ENCODE measurements around the gene CCDC77. TPM values are rescaled to one million over a fixed set of nuclear protein-coding genes. Genes with fewer than 3 reads are reported as not detected.

The CCDC77 gene
- total and polyA plus RNA-seq, 2 donors (not counting 3 experiments of a cell fraction or from before 2014, with no cell fraction given) = 4.1 to 12.9 TPM

GRCh38 chr12:402029-402389 lies 565 bp downstream of the CCDC77 start:
- Histone ChIP-seq H3K4me2 (ENCODE audit: insufficient read depth, low read length) (peak overlapping the region; percentile 98), H3K36me3 (ENCODE audit: control insufficient read depth in 2 of 2, extremely low read depth in 1 of 2, insufficient read depth in 2 of 2, low read length in 2 of 2) (no peaks in the 10 kb centered on the region), H3K9ac (replicated peaks; ENCODE audit: extremely low read depth, insufficient read depth, low read length) (peak overlapping the region; percentile 57), H4K20me1 (replicated peaks; ENCODE audit: control insufficient read depth, extremely low read depth, insufficient read depth, low read length) (no peaks in the 10 kb centered on the region), H3K4me3 (replicated peaks in 1 of 3; ENCODE audit: insufficient read depth in 1 of 3, low read depth in 1 of 3, low read length in 3 of 3) (peak overlapping the region; percentile 88 to 94 (median 88)), H2AFZ (ENCODE audit: low read depth, low read length) (peak overlapping the region; percentile 96), H3K27me3 (ENCODE audit: control insufficient read depth in 2 of 2, insufficient read depth in 2 of 2, low read length in 2 of 2) (no peaks in the 10 kb centered on the region), H3K79me2 (ENCODE audit: control insufficient read depth, insufficient read depth, low read length) (peaks cover 10% of the 10 kb centered on the region), H3K9me3 (replicated peaks; ENCODE audit: control insufficient read depth, insufficient read depth, low read length) (no peaks in the 10 kb centered on the region), H3K27ac (ENCODE audit: insufficient read depth, low read depth, low read length) (peak overlapping the region; percentile 28), H3K4me1 (ENCODE audit: control insufficient read depth, extremely low read depth, insufficient read depth, low read length) (peaks cover 8% of the 10 kb centered on the region), H3K9me1 (replicated peaks; ENCODE audit: control insufficient read depth, extremely low read depth, insufficient read depth, low read length) (no peaks in the 10 kb centered on the region)
- intact Hi-C loops (cut with micrococcal nuclease) (no loop called here), dilution Hi-C loops (cut with MboI; ENCODE audit: extremely low pct_ligation_motif_present, low sequenced_read_pairs) (no loop called here)
- DNase-seq (ENCODE audit: low read depth, low spot score) (peak; percentile 67), FAIRE-seq (peak; percentile 62)
- TF ChIP-seq JUN (IDR thresholded peaks at IDR 0.05; ENCODE audit: borderline replicate concordance, insufficient read depth, insufficient read length, low read depth) (no peak), CTCF (IDR thresholded peaks at IDR 0.05; ENCODE audit: extremely low read depth in 1 of 2, insufficient read depth in 1 of 2, low read depth in 1 of 2, low read length in 2 of 2) (peak in 1 of 2 donors; percentile 15)
- CTCF ChIA-PET = interaction anchor here (0.8 to 1.9 kb wide), 9 partner anchors 8 to 146 kb away, joined by 3 to 6 read pairs (median 3); partner anchors contain the start of gene KDM5A
- POLR2A ChIA-PET = no interaction called here
- BruUV-seq (replicated peaks) = no TSS peak

GRCh38 chr12:414859-415258 lies 13.4 kb downstream of the CCDC77 start:
- no TSS peak for BruUV-seq (replicated peaks)
- Histone ChIP-seq H3K27ac (ENCODE audit: insufficient read depth, low read depth, low read length) (no peak overlapping the region), H3K9me3 (replicated peaks; ENCODE audit: control insufficient read depth, insufficient read depth, low read length) (no peaks in the 10 kb centered on the region), H3K4me3 (replicated peaks in 1 of 3; ENCODE audit: insufficient read depth in 1 of 3, low read depth in 1 of 3, low read length in 3 of 3) (no peak overlapping the region), H3K4me1 (ENCODE audit: control insufficient read depth, extremely low read depth, insufficient read depth, low read length) (no peaks in the 10 kb centered on the region), H4K20me1 (replicated peaks; ENCODE audit: control insufficient read depth, extremely low read depth, insufficient read depth, low read length) (peaks cover 2% of the 10 kb centered on the region), H3K9me1 (replicated peaks; ENCODE audit: control insufficient read depth, extremely low read depth, insufficient read depth, low read length) (no peaks in the 10 kb centered on the region), H3K27me3 (ENCODE audit: control insufficient read depth in 2 of 2, insufficient read depth in 2 of 2, low read length in 2 of 2) (no peaks in the 10 kb centered on the region), H3K9ac (replicated peaks; ENCODE audit: extremely low read depth, insufficient read depth, low read length) (no peak overlapping the region), H2AFZ (ENCODE audit: low read depth, low read length) (no peak overlapping the region), H3K79me2 (ENCODE audit: control insufficient read depth, insufficient read depth, low read length) (no peaks in the 10 kb centered on the region), H3K36me3 (ENCODE audit: control insufficient read depth in 2 of 2, extremely low read depth in 1 of 2, insufficient read depth in 2 of 2, low read length in 2 of 2) (peaks cover 0 to 2% of the 10 kb centered on the region in 2 experiments), H3K4me2 (ENCODE audit: insufficient read depth, low read length) (no peak overlapping the region)
- TF ChIP-seq MYC (IDR thresholded peaks at IDR 0.05; ENCODE audit: low read depth, low read length) = no peak
- TF ChIP-seq FOS (IDR thresholded peaks at IDR 0.05; ENCODE audit: borderline replicate concordance, insufficient read depth, low read length) = no peak
- no peak for TF ChIP-seq CTCF (IDR thresholded peaks at IDR 0.05; ENCODE audit: extremely low read depth in 1 of 2, insufficient read depth in 1 of 2, low read depth in 1 of 2, low read length in 2 of 2)
- TF ChIP-seq POLR2A (IDR thresholded peaks at IDR 0.05; ENCODE audit: low read depth, low read length) = no peak
- dilution Hi-C loops (cut with MboI; ENCODE audit: extremely low pct_ligation_motif_present, low sequenced_read_pairs) = no loop called here
- FAIRE-seq (peak; percentile 15), DNase-seq (ENCODE audit: low read depth, low spot score) (no peak)
- ChIA-PET POLR2A (no interaction called here), CTCF (no interaction called here)
- intact Hi-C loops (cut with micrococcal nuclease) = no loop called here
